ENCODE measurements around the gene HTT.

HTT gene

GRCh38 chr4:3251691-3252479 is 177.4 kb downstream of the HTT start:
- Mint-ChIP-seq H3K4me1 (no peaks in the 10 kb centered on the region), H3K4me3 (no peak overlapping the region), H3K9me3 (no peaks in the 10 kb centered on the region), H3K27me3 (no peaks in the 10 kb centered on the region), H3K27ac (no peak overlapping the region), H3K36me3 (no peaks in the 10 kb centered on the region)

GRCh38 chr4:3252480-3252828 is 178.0 kb downstream of the HTT start:
- H3K9me3 Mint-ChIP-seq: no peaks in the 10 kb centered on the region
- H3K36me3 Mint-ChIP-seq: no peaks in the 10 kb centered on the region
- H3K27ac Mint-ChIP-seq: no peak overlapping the region
- H3K4me1 Mint-ChIP-seq: no peaks in the 10 kb centered on the region
- no peaks in the 10 kb centered on the region for H3K27me3 Mint-ChIP-seq
- no peak overlapping the region for H3K4me3 Mint-ChIP-seq

- Mint-ChIP-seq H3K36me3 (no peaks in the 10 kb centered on the region), H3K27me3 (no peaks in the 10 kb centered on the region), H3K9me3 (no peaks in the 10 kb centered on the region), H3K4me1 (no peaks in the 10 kb centered on the region), H3K4me3 (no peak overlapping the region), H3K27ac (no peak overlapping the region)
Observed at GRCh38 chr4:3252831-3253641, 178.6 kb downstream of the HTT start.

- no peaks in the 10 kb centered on the region for H3K36me3 Mint-ChIP-seq
- H3K4me3 Mint-ChIP-seq: no peak overlapping the region
- no peak overlapping the region for H3K27ac Mint-ChIP-seq
Observed at GRCh38 chr4:3253808-3254207, 179.3 kb downstream of the HTT start.

GRCh38 chr4:3254302-3255131 is 180.0 kb downstream of the HTT start:
- H3K27me3 Mint-ChIP-seq: no peaks in the 10 kb centered on the region
- H3K27ac Mint-ChIP-seq: no peak overlapping the region
- H3K36me3 Mint-ChIP-seq: no peaks in the 10 kb centered on the region
- no peak overlapping the region for H3K4me3 Mint-ChIP-seq
- H3K4me1 Mint-ChIP-seq: no peaks in the 10 kb centered on the region
- no peaks in the 10 kb centered on the region for H3K9me3 Mint-ChIP-seq

More at GRCh38 chr4:3253808-3254207, 179.3 kb downstream of the HTT start:
- no peaks in the 10 kb centered on the region for H3K4me1 Mint-ChIP-seq
- no peaks in the 10 kb centered on the region for H3K9me3 Mint-ChIP-seq
- H3K27me3 Mint-ChIP-seq: no peaks in the 10 kb centered on the region

- Mint-ChIP-seq H3K27ac (no peak overlapping the region), H3K4me1 (no peaks in the 10 kb centered on the region), H3K36me3 (no peaks in the 10 kb centered on the region), H3K27me3 (no peaks in the 10 kb centered on the region), H3K9me3 (no peaks in the 10 kb centered on the region), H3K4me3 (no peak overlapping the region)
Observed at GRCh38 chr4:3255611-3256186, 181.2 kb downstream of the HTT start.

GRCh38 chr4:3256230-3257102 is 182.0 kb downstream of the HTT start:
- H3K27me3 Mint-ChIP-seq: no peaks in the 10 kb centered on the region
- H3K4me3 Mint-ChIP-seq: no peak overlapping the region
- H3K4me1 Mint-ChIP-seq: no peaks in the 10 kb centered on the region
- H3K9me3 Mint-ChIP-seq: no peaks in the 10 kb centered on the region
- no peak overlapping the region for H3K27ac Mint-ChIP-seq
- H3K36me3 Mint-ChIP-seq: no peaks in the 10 kb centered on the region

- Mint-ChIP-seq H3K27me3 (no peaks in the 10 kb centered on the region), H3K4me1 (no peaks in the 10 kb centered on the region), H3K4me3 (no peak overlapping the region), H3K36me3 (no peaks in the 10 kb centered on the region), H3K27ac (no peak overlapping the region), H3K9me3 (no peaks in the 10 kb centered on the region)
Observed at GRCh38 chr4:3257103-3257555, 182.6 kb downstream of the HTT start.

GRCh38 chr4:3257556-3258482 is 183.3 kb downstream of the HTT start:
- Mint-ChIP-seq H3K27me3 (no peaks in the 10 kb centered on the region), H3K4me1 (no peaks in the 10 kb centered on the region), H3K27ac (no peak overlapping the region), H3K9me3 (no peaks in the 10 kb centered on the region), H3K36me3 (no peaks in the 10 kb centered on the region), H3K4me3 (no peak overlapping the region)

- Mint-ChIP-seq H3K4me1 (no peaks in the 10 kb centered on the region), H3K36me3 (no peaks in the 10 kb centered on the region), H3K9me3 (no peaks in the 10 kb centered on the region), H3K4me3 (no peak overlapping the region), H3K27ac (no peak overlapping the region), H3K27me3 (no peaks in the 10 kb centered on the region)
Observed at GRCh38 chr4:3261411-3262207, 187.1 kb downstream of the HTT start.

- no peaks in the 10 kb centered on the region for H3K4me1 Mint-ChIP-seq
- H3K36me3 Mint-ChIP-seq: no peaks in the 10 kb centered on the region
- H3K9me3 Mint-ChIP-seq: no peaks in the 10 kb centered on the region
- no peak overlapping the region for H3K27ac Mint-ChIP-seq
- H3K27me3 Mint-ChIP-seq: no peaks in the 10 kb centered on the region
- no peak overlapping the region for H3K4me3 Mint-ChIP-seq
Observed at GRCh38 chr4:3262208-3263052, 187.9 kb downstream of the HTT start.

- Mint-ChIP-seq H3K27ac (no peak overlapping the region), H3K36me3 (no peaks in the 10 kb centered on the region), H3K4me3 (no peak overlapping the region), H3K9me3 (no peaks in the 10 kb centered on the region), H3K4me1 (no peaks in the 10 kb centered on the region), H3K27me3 (no peaks in the 10 kb centered on the region)
Observed at GRCh38 chr4:3263053-3263875, 188.8 kb downstream of the HTT start.
